Omental fat pad (tissue), 4 donors: ENCODE data around the gene KMT2C. TPM values are rescaled to one million over a fixed set of nuclear protein-coding genes. Genes with fewer than 3 reads are reported as not detected.
"Not testable (repeated sequence)": the region's sequence is repeated elsewhere in the genome, so short reads cannot be mapped to it uniquely, and the experiment has no call there.

ENCODE experiments used
- ATAC-seq: fragments of 150-250 bp; one replicate; pipeline ENCODE4 v1.9.1; 2016; ENCODE audit warnings: mild to moderate bottlenecking, moderate library complexity; ENCODE audit not compliant: low FRiP score
- DNase-seq: peaks from one replicate; pipeline ENCODE4 v3.0.0-alpha.2; 2019; ENCODE audit warnings: low spot score
- CTCF ChIP-seq, 3 donors: fragments of 450-650 bp; IDR thresholded peaks; one replicate each; pipeline ENCODE4 v1.5.1; 2016 to 2017; ENCODE audit warnings: antibody characterized with exemption in 3 of 3, mild to moderate bottlenecking in 3 of 3, moderate library complexity in 2 of 3
- total RNA-seq, 4 donors: library from RNA; depleted of rRNA; stranded (reverse); fragments of >200 nt; gene quantifications; one replicate each; pipeline ENCODE4 v1.1.0, GENCODE V29; 2016

Gene KMT2C
- total RNA-seq, 4 donors from 2014 or later, result 52.5 to 84.3 (median 59.2) TPM

- no peak for ATAC-seq
- no peak for DNase-seq
- no peak for TF ChIP-seq CTCF (IDR thresholded peaks at IDR 0.05)
Observed at GRCh38 chr7:152392254-152392653, 43.5 kb downstream of the KMT2C start.

GRCh38 chr7:152386136-152386764 is 49.6 kb downstream of the KMT2C start:
- ATAC-seq, result peak; percentile 76
- DNase-seq, result not testable (repeated sequence)

GRCh38 chr7:152384235-152385200 is 51.3 kb downstream of the KMT2C start:
- DNase-seq, ATAC-seq: not testable (repeated sequence)

GRCh38 chr7:152383341-152384234 is 52.2 kb downstream of the KMT2C start:
- no peak for DNase-seq
- ATAC-seq, result peak; percentile 43
- TF ChIP-seq CTCF (IDR thresholded peaks at IDR 0.05), result no peak

GRCh38 chr7:152382244-152382643 is 53.6 kb downstream of the KMT2C start:
- DNase-seq, result no peak
- ATAC-seq, result no peak
- TF ChIP-seq CTCF (IDR thresholded peaks at IDR 0.05), result no peak

- not testable (repeated sequence) for DNase-seq, ATAC-seq
Observed at GRCh38 chr7:152380931-152381578, 54.7 kb downstream of the KMT2C start.

GRCh38 chr7:152378497-152378896 is 57.3 kb downstream of the KMT2C start:
- not testable (repeated sequence) for ATAC-seq, DNase-seq

- peak; percentile 23 for ATAC-seq
- not testable (repeated sequence) for DNase-seq
Observed at GRCh38 chr7:152376716-152377484, 58.9 kb downstream of the KMT2C start.
